Measurements from ENCODE around the gene OR11H1.
"Not testable (repeated sequence)": the region's sequence is repeated elsewhere in the genome, so short reads cannot be mapped to it uniquely, and the experiment has no call there.

OR11H1 gene

GRCh38 chr22:15527892-15528291, at the start of gene OR11H1:
Gene OR11H1, plus strand, starts transcription at chr22:15528192. Its CDS starts 0 bp downstream, at chr22:15528192.
- DNase-seq (ENCODE audit: low read depth); H3K4me3 ChIP-seq (ENCODE audit: low read depth, low read length): not testable (repeated sequence)

GRCh38 chr22:15509967-15510366, 18.0 kb upstream of the OR11H1 start:
- DNase-seq (ENCODE audit: low read depth); H3K4me3 ChIP-seq (ENCODE audit: low read depth, low read length): not testable (repeated sequence)

GRCh38 chr22:15515896-15516295, 12.1 kb upstream of the OR11H1 start:
- DNase-seq (ENCODE audit: low read depth); H3K4me3 ChIP-seq (ENCODE audit: low read depth, low read length): not testable (repeated sequence)

- H3K4me3 ChIP-seq (ENCODE audit: low read depth, low read length); DNase-seq (ENCODE audit: low read depth): not testable (repeated sequence)
Measured at GRCh38 chr22:15553767-15554166, 25.8 kb downstream of the OR11H1 start.

GRCh38 chr22:15563461-15563860, 35.5 kb downstream of the OR11H1 start:
- H3K4me3 ChIP-seq (ENCODE audit: low read depth, low read length); DNase-seq (ENCODE audit: low read depth): not testable (repeated sequence)

- not testable (repeated sequence) for H3K4me3 ChIP-seq (ENCODE audit: low read depth, low read length); DNase-seq (ENCODE audit: low read depth)
Measured at GRCh38 chr22:15565063-15565462, 37.1 kb downstream of the OR11H1 start.

All from NB4 (cell line).